Head of caudate nucleus (tissue), 42 donors: Measurements from ENCODE around the gene TENM3.

Source experiments
- DNase-seq, 42 donors: peaks; one replicate each; pipeline versions ENCODE4 v3.0.0 to v3.0.0-alpha.2; 2020 to 2021; ENCODE audit warnings: mixed read lengths in 7 of 42
- intact Hi-C: fragments of 100-400 bp; cut with DNase I; formaldehyde crosslinking; loops from one replicate; pipeline ENCODE4 v1.15.0; 2022

TENM3 gene

DNA sequence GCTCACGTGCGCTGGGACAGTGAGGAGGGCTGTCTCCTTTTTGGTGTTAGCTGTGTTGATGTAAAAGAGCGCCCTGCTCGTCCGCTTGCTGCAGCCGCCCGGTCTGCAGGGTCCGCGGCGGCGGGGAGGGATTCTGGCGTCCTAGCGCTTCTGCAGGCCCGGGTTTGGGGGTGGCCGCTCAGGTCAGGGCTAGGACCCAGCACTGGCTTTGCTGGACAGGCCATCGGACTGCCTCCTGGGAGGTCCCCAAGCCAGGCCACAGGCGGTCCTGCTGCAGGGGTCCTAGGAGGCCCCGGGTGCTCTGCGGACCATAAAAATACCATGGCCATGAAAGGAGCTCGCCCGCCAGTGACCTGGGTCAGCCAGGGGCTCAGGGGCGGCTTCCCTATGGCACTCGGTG, 365.3 kb downstream of the TENM3 start:
- intact Hi-C loops, result no loop called here
- DNase-seq, result no peak

DNA sequence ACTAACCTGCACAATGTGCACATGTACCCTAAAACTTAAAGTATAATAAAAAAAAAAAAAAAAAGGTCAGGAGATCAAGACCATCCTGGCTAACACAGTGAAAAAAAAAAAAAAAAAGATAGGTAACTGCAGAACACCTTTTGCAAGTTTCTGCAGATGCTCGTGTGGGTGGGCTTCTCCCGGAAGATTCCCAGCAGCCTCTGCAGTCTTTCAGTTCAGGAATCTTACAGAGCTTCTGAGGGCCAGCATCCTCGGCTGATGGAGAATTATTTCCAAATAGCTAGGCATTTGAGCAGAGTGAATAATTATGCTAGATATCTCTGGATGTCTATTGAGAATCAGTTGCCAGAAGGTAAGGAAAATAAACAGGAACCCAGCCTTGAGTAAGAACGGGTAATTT, 373.3 kb downstream of the TENM3 start:
- intact Hi-C loops, result no loop called here
- peak in 35 of 42 donors; percentile 16 to 77 (median 55) for DNase-seq

DNA sequence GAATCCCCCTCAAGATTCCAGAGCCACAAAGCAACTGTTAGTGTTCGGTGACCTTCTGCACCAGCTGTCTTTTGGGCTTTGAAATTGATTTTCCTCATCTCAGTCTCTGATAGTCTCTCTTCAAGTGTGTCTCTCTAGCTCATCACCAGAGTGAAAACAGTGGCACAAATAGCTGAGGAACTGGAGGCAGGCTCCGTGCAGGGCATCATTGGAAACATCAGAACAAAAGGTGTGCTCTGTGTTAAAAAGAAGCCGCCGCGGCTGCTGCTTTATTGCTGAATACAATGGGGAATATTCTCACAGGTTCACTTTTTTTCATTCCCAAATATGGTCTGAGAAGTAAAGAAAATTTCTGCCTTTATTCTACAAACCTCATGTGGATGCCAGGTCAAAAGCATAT, 376.5 kb downstream of the TENM3 start:
- DNase-seq, result peak in 28 of 42 donors; percentile 8 to 67 (median 36)
- intact Hi-C loops, result no loop called here

- DNase-seq, result no peak
- intact Hi-C loops, result no loop called here
Measured at GRCh38 chr4:182620111-182620980, 377.1 kb downstream of the TENM3 start.

DNA sequence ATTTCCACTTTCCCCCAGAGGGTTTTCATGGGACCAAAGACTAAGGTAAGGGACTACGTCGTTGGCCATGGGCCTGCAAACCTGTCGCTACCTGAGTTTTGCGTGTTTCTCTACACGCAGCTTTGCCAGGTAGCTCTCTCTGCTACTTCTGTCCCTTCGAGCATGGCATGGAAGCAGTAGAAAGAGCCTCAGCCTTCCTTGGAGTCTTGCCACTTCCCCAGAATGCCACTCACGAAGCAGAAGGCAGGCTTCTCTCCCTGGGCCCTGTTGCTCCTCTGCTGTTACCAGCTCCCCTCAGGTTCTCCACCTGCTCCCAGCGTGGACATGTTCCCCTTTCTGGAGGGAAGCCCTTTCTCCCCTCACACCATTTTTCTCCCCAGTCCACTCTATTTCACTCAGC, 381.1 kb downstream of the TENM3 start:
- no peak for DNase-seq
- intact Hi-C loops, result no loop called here

DNA sequence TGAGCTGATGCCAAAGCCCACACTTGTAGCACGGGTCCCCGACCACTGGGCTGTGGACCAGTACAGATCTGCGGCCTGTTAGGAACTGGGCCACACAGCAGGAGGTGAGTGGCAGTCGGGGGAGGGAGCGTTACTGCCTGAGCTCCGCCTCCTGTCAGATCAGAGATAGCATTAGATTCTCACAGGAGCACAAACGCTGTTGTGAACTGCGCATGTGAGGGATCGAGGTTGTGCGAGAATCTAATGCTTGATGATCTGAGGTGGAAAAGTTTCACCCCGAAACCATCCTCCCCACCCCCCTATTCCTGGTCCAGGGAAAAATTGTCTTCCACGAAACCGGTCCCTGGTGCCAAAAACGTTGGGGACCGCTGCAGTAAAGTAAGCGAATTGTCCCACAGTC, 382.0 kb downstream of the TENM3 start:
- no peak for DNase-seq
- intact Hi-C loops, result no loop called here

DNA sequence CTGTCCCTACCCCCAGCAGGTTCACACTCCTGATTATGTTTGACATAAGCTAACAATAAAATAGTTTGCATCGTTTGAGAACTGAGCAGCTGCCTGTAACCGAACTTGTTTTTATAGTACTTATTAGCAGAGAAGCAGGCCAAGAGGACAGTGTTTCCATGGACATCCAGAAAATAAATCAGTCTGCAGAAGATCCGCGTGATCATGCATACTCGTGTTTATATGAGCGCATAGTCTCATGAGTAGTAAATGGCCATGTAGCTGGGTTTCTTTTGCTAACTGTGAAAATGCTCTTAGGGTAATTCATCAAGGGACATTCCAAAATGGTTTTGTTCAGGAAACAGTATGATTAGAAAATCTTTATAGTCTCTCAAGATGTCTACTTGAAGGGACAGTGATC, 384.8 kb downstream of the TENM3 start:
- intact Hi-C loops, result no loop called here
- no peak for DNase-seq

GRCh38 chr4:182628544-182628943, 385.3 kb downstream of the TENM3 start:
- DNase-seq, result no peak
- intact Hi-C loops, result no loop called here

DNA sequence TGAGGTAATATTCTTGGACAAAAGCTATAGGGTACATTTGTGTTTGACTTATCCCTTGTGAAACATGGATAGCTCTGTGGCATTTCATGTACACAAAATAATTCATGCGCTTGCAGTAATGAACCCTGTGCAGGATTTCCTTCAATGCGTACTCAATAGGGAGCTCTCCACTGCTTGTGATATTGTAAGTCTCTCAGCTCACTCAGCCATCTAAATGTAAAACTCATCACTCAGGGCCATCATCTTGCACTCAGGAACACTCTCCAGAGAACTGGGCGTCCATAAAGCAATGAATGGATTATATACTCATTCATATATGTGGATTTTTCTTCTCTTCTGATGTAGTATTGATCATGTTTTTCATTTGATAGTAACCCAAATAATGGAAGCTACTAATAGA, 385.9 kb downstream of the TENM3 start:
- intact Hi-C loops, result no loop called here
- DNase-seq, result no peak

GRCh38 chr4:182640491-182640890, 397.3 kb downstream of the TENM3 start:
- intact Hi-C loops, result no loop called here
- DNase-seq, result no peak

DNA sequence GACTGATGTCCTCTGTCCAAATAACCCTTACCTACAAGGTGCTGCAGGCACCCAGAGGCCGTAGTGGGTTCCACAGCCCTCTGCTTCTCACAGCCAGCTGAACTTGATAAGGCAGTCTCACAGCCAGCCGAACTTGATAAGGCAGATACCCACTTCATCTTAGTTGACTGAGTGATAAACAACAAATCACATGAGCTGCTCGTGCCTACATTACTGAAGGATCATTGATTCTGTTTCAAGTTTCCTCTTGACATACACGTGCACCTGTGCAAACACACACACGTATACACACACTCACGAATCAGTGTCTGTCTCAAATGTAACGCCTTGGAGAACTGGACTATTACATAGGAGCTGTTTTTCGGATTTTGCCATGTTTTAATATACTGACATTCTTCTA, 397.7 kb downstream of the TENM3 start:
- intact Hi-C loops, result no loop called here

DNA sequence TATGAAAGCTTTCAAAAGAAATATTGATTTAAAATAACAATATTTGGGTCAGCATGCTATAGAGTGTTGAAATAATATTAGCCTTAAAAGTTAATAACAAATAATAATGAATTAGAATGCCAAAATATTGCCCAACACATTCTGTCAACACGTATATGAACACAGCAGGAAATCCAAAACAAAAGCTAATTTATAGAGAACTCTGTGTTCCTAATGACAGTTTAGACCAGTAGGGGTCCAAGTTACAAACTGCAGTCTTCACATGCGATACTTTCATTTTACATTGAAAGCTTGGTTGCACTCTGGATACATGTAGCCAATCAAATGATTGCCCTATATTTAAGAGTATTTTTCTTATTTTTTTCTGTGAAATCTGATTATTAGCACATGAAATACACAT, 399.6 kb downstream of the TENM3 start:
- no peak for DNase-seq
- intact Hi-C loops, result no loop called here

More for the DNA sequence above, 397.7 kb downstream of the TENM3 start:
- no peak for DNase-seq

DNA sequence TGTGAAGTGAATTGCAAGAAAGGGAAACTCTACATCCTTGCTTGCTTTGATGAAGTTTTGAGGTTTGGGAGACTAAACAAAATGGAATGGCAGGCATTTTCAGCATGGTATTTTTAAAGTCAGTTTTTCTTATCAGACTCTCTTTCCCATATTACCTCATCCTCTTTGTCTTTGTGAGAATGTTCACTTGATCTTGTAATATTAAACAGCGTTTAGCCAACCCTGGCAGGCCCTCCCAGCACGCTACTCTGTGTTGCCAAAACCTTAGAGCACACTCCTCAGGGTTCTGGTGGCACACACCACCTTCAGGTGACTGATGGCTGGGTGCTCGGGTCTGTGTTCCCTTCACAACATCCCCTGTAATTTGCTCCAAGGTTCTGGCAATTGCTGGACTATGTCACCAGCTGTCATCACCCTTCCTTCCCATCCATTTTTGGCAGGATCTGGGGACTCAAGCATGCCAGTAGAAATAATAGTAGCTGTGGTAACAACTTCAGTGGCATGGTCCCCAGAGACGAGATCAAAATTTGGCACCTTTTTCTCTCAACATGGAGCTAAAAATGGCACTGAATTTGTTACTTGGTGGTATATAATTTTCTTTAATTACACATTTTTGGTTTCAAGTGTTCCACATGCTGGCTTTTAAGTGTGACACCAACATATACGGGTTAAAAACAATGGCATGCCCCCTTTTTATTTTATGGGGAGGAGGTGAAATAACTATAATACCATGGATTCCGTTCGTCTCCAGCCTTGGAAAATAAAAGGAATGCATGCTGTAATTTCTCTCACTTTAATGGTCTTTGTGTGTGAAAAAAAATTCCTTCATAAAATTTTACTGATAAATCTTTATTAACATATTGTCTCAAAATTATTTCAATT, 400.8 kb downstream of the TENM3 start:
- DNase-seq, result no peak
- intact Hi-C loops, result no loop called here

DNA sequence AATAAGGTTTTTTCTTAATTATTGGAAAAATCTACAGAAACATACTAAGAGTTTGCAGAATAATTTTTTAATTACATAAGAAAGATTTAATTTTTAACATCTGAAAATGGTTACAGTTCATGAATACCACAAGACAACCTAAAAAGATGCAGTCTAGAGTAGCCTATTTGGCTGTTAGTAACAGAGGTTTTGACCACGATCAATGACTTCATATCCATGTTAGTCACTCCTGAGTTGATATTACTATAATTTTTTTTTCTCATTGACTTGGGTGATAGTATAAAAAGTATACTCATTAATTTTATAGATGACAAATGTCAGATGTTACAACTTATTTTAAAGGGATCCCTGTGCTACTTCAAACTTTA, 401.5 kb downstream of the TENM3 start:
- no peak for DNase-seq
- intact Hi-C loops, result no loop called here

GRCh38 chr4:182645511-182645910, 402.3 kb downstream of the TENM3 start:
- no peak for DNase-seq
- intact Hi-C loops, result no loop called here

DNA sequence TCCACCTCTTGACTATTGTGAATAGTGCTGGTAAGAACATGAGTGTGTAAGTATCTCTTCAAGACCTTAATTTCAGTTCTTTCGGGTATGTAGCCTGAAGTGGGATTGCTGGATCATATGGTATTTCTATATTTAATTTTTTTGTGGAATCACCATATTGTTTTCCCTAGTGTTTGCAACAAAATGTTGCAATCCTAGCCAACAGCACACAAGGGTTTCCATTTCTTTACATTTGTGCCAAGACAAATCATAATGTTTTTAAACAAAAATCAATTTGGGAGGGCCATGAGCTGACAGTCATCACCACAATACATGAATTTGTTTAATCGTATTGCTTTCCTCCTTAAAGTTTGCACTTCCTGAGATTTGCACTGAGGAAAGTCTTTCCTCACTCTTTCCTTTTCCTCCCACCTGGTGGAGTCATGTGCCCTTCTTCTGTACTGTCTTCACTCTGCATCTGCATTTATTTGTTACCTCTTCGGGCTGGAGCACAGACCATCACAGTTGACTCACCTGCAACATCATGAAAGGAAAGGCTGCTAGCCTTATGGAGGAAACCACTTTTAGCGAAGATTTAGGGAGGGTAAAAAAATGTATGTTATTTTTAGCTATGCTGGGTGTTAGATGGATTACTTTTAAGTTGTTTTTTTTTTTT, 404.6 kb downstream of the TENM3 start:
- intact Hi-C loops, result no loop called here
- DNase-seq, result no peak

DNA sequence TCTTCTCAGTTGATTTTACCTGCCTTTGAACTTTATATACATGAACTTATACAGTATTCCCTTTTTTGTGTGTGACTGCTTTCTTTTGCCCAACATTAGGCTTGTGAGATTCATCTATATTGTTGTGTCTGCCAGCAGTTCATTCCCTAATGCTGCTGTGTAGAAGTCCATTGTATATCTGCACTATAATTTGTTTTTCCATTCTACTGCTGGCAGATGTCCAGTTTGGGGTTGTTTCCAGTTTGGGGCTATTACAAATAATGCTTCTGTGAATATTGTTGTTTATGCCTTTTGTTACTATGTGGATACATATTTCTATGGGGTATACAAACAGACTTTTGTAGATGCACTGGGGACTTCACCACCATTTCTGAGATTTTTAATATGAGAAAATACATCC, 405.6 kb downstream of the TENM3 start:
- intact Hi-C loops, result no loop called here
- DNase-seq, result no peak

DNA sequence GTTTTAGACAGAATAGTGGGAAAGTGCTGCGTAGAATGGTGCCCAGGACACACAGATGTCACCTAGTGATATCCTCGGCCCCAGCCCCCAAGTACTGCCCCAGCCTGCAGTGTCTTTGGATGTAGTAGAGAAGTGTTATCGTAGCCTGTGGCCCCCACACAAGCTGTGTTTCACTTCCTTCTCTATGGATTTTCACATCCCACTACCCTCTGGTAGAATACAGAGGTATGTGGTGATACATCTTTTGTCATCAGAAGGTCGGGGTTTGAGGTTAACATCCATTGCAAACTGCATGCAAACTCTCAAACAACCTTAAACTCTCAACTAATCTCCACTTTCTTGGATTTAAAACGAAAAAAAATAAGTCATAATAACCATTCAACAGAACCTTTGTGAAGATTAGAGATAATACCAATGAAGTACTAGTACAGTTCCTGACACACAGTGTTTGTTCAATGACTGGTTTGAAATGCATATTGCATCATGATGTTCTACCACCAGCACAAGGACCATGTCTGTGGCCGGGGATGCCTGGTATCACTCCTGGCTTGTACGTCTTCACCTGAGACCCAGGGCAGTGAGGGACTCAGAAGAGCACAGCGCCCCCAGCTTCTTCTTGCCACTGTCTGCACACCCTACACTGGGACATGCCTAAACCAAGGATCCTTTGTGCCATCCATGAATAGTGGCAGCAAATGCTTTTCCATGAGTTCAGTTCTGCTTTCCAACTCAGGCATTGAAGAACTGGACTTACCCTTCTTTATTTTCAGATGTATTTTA, 406.7 kb downstream of the TENM3 start:
- DNase-seq, result no peak
- intact Hi-C loops, result no loop called here

- DNase-seq, result no peak
- intact Hi-C loops, result no loop called here
Measured at GRCh38 chr4:182653596-182653995, 410.4 kb downstream of the TENM3 start.
